GM21381 (cell line): Measurements from ENCODE around the gene ZNF648.
"Not testable (repeated sequence)": the region's sequence is repeated elsewhere in the genome, so short reads cannot be mapped to it uniquely, and the experiment has no call there.

ENCODE experiments used
- ATAC-seq: cut with Tn5 transposase; IDR thresholded peaks from one replicate; pipeline ENCODE4 v1.9.1; 2021; ENCODE audit warnings: mild to moderate bottlenecking, moderate library complexity; ENCODE audit not compliant: unreplicated experiment

The ZNF648 gene

GRCh38 chr1:182080040-182080439 is 18.5 kb upstream of the ZNF648 start:
- no peak for ATAC-seq

DNA sequence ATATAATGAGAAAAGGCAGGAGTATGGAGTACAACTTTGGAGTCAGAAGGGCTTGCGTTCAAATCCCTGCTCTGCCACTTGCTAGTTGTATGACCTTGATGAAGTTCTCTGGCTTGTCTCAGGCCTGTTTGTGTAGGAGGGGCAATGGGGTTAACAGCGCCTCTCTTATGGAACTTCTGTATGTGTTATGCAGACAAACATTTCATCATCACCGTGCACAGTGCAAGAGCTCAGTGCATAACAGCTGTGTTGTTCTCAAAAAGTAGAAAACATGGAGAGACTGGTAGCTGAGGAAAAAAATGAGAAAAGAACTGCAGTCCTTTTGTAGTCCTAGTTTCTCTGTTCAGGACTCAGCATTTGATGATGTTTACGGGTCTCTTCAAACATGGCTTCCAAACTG is 10.4 kb upstream of the ZNF648 start:
- ATAC-seq, result no peak

DNA sequence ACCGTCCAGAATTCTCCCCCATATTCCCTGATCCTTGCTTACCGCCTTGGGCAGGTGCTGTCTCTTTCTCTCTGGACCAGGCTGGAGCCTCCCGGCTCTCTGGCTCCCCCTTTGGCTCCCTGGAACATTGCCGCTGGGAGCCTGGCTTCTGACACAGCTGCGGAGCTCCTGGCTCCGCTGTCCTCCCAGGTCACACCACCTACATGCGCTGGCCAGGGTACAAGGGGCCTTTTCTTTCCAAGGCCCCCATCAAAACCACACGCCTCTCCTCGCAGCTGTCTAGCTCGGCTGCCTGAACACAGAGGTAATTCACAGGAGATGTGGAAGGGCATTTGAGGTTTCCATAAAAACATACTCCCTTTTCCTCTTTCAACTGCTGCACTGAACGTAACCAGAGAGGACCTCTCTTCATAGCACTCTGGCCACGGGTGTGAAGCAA is 7.5 kb upstream of the ZNF648 start:
- no peak for ATAC-seq

GRCh38 chr1:182066934-182067333 is 5.4 kb upstream of the ZNF648 start:
- ATAC-seq, result no peak

DNA sequence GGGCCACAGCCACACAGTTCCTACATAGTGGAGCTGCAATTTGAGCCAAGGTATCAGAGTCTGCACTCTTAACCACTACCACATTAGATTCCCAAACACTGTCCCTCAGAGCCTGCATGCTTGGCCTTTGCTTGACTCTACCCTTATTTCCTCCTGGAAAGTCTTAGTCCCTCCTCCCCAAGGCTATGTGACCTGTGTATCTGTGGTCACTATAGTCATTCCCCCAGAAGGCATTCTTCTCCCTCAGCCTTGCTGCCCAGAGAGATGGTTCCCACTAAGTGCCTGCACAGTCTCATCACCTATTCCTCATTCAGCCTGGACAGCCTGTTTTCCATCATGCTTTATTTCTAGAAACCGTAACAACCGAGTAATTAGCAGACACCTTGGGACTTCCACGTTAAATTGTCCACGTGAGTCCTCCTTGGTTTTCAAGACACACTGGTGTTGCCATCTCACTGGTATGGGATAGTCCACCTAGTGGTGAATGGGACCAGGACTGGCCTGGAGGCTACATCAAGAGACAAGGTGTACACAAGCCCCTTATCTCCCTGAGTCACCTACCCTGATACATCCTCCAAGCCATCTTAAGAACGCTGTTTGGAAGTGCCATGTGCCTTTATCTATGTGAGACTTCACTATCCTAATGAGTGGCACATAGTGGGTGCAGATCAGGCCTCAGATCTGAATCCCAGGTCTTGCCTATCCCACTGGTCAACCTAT is 3.8 kb upstream of the ZNF648 start:
- ATAC-seq, result no peak

DNA sequence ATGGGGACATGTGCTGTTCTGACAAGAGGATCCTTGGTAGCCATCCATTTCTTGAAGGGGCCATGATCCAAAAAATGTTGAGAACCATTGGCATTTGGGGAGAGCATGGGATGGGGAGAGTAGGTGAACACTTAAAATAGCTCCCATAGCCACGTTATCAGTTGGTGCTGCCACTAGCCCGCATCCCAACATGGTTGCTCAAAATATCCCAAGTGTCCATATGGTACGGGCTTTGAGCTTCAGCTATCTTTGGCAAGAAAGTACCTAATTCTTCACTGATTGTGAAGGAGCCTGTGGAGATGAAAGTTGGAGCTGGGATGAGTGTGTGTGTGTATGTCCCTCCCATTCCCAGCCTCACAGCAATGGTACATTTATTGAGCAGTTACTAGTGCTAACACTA is 3.1 kb upstream of the ZNF648 start:
- ATAC-seq, result no peak

DNA sequence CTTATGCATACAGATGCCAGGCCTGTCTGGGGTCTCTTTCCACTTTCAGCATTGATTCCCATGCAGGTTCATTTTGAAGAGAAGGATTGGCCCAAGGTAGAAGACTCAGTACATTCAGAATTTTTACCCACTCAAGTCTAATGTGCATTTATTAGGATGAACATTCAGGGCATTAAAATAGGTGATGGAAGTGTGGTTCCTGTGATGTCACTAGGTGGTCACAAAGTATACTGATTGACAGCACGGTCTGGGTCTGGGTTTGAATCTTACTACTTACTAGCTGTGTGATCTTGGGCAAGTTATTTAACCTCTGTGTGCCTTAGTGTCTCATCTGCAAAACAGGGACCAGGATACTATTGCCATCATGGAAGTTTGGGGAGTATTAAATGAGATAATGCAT is 711 bp upstream of the ZNF648 start:
- ATAC-seq, result no peak

GRCh38 chr1:182060877-182061276 is 635 bp downstream of the ZNF648 start:
- ATAC-seq, result no peak

DNA sequence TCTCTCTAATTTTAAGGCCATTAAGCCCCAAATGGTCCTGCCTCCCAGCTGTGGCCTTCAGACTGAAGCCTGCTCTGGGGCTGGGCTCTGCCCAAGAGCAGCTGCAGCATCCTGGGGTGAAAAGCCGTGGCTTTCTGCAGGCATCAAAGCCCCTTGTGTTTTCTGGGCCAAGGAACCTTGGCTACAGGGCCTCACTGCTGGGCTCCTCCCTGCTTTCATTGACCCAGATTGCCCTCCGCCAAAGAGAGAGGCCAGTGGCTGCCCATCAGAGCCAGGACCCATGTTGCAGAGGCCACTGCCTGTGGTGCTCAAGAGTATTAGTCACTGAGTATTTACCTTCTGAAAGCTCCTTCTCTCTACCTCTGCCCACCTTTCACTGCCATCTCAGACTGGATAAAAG is 1.6 kb downstream of the ZNF648 start:
- ATAC-seq, result no peak

- ATAC-seq, result no peak
Observed at GRCh38 chr1:182056601-182057366, 4.7 kb downstream of the ZNF648 start.

- peak; percentile 60 for ATAC-seq
Observed at GRCh38 chr1:182054698-182055326, 6.7 kb downstream of the ZNF648 start.

- ATAC-seq, result no peak
Observed at GRCh38 chr1:182052355-182052754, 9.2 kb downstream of the ZNF648 start.

DNA sequence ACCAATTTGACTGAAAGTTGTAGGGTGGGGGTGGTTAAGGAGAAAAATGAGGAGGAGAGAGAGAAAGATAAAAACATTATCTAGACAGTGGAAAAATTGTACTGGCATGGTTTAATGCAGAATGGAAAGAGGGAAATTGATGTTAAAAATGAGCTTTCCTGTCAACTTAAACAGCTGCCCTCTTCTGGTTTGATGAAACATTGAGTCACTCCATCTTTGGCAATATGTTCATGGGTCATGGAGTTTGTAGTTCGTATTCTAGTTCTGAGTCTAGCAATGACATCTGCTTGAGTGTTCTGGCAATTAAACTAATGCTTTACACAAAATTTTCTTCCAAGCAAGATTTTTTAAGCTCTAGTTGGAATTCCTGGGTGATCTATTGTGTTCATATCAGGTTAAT is 9.6 kb downstream of the ZNF648 start:
- ATAC-seq, result no peak

DNA sequence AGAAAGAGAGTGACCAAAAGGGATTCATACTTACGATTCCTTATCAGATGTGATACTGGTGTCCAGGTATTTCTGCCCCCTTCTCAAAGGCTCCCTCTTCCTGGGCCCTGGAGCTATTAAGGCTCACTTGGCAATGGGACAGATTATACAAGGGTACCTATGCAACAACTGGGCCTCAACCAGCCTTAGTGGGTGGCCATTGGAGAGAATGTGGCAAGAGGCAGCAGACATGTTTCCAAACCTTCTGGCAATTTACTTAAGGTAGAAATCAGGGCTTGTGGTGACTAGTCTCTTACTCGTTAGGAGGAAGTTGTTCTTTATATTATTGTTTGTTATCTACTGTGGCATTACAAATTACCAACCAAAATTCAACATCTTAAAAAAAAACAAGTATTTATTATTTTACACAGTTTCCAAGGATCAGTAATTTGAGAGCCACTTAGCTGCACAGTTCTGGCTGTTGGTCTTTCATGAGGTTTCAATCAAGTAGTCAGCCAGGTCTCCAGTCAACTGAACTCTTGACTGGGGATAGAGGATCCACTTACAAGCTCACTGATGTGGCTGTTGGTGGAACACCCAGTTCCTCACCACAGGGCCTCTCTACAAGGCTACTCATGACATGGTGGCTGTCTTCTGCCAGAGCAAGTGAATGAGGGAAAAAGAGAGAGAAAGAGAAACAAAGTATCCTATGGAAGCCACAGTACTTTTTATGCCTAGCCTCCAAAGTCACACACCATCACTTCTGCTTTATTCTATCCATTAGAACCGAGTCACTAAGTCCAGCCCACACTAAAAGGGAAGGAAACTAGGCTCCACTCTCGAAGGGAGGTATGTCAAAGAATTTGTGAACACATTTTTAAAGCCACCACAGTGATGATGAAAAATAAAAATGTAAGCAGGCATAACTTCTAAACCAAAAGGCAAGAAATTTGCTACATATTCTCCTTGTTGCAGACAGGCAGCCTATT is 10.7 kb downstream of the ZNF648 start:
- ATAC-seq, result no peak

GRCh38 chr1:182048562-182048961 is 12.9 kb downstream of the ZNF648 start:
- ATAC-seq, result no peak

DNA sequence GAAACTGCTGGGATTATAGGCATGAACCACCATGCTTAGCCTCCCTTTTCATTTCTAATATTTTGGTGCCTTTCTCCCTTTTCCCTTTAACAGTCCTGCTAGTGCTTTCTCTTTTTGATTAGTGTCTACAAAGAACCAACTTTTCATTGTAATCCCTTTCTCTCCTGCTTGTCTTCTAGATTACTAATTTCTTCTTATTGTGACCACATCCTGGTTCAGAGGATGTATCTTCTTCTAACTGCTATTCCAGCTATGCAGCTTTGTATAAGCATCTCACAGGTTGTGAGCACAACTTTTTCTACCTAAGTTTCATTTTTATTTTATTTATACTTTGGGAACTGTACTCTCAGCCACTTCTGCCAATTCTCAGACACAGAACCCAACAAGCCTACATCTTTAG is 14.7 kb downstream of the ZNF648 start:
- ATAC-seq, result no peak

GRCh38 chr1:182045481-182045880 is 16.0 kb downstream of the ZNF648 start:
- not testable (repeated sequence) for ATAC-seq

- no peak for ATAC-seq
Observed at GRCh38 chr1:182041615-182042014, 19.9 kb downstream of the ZNF648 start.

- no peak for ATAC-seq
Observed at GRCh38 chr1:182038220-182038619, 23.3 kb downstream of the ZNF648 start.

DNA sequence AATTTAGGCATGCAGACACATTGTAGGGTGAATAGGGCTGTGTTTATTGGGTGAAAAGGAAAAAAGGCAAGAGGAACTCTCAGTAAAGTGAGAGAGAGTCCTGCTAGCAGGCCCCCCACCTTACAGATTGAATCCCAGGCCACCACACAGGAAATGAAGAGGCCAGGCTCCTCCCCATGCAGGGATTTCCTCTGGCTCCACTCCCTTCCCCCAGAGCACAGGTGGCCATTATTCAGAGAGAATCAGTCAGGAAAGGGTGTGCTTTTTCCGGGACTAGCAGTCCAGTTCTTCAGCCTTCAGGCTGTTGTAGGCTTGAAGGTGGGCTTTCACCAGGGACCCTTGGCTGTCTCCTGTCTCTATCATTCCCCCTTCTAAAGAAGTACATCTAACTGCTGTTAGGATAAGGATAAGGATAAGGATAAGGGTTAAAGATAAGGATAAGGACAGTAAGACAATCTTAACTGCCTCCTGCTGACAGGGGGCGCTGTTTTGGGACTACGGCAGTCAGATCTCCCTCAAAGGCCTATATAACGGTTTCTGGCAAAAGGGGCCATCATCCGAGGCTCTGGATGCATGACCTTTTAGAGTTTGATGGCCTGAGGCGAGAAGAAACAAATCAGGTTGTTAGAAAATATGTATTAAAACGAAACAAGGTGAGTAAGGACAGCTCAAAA is 26.3 kb downstream of the ZNF648 start:
- no peak for ATAC-seq
